Measurements from ENCODE around the gene GNAL.

- no peak for TF ChIP-seq CTCF (IDR thresholded peaks at IDR 0.05; ENCODE audit: insufficient read depth, low read length, poor library complexity, severe bottlenecking)
- TF ChIP-seq EZH2phosphoT487 (conservative IDR thresholded peaks at IDR 0.05; ENCODE audit: low read length), result no peak
Observed at GRCh38 chr18:11757084-11757590, 68.1 kb downstream of the GNAL start.
